ENCODE data around the gene LYG1.

DNA sequence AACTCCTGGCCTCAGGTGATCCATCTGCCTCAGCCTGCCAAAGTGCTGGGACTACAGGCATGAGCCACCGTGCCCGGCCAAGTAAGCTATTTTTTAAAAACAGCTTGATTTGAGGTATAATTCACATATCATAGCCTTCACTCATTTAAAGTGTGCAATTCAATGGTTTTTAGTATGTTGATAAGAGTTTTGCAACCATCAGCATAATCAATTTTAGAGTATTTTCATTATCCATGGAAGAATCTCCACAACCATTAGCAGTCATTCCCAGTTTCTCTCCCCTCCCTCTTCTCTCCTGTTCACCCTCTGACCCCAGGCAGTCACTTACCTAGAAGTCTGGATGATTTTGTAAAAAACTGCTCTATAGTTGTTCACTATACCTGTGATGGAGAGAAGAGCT lies 40.8 kb downstream of the LYG1 start:
- TF ChIP-seq, protein P1, sequence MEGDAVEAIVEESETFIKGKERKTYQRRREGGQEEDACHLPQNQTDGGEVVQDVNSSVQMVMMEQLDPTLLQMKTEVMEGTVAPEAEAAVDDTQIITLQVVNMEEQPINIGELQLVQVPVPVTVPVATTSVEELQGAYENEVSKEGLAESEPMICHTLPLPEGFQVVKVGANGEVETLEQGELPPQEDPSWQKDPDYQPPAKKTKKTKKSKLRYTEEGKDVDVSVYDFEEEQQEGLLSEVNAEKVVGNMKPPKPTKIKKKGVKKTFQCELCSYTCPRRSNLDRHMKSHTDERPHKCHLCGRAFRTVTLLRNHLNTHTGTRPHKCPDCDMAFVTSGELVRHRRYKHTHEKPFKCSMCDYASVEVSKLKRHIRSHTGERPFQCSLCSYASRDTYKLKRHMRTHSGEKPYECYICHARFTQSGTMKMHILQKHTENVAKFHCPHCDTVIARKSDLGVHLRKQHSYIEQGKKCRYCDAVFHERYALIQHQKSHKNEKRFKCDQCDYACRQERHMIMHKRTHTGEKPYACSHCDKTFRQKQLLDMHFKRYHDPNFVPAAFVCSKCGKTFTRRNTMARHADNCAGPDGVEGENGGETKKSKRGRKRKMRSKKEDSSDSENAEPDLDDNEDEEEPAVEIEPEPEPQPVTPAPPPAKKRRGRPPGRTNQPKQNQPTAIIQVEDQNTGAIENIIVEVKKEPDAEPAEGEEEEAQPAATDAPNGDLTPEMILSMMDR (IDR thresholded peaks at IDR 0.05), result no peak
- TF ChIP-seq POLR2A (IDR thresholded peaks at IDR 0.05), result no peak

Measured in uterus (tissue), 2 donors.